HepG2 (cell line): ENCODE results near the gene ZNRF3. TPM values are rescaled to one million over a fixed set of nuclear protein-coding genes. Genes with fewer than 3 reads are reported as not detected.

Experiments used
- ATAC-seq: fragments of 200-7000 bp; cut with Tn5 transposase; 3 replicates; pipeline ENCODE4 v1.9.1; 2020; ENCODE audit warnings: mild to moderate bottlenecking, moderate library complexity
- BruUV-seq: library from RNA; stranded (reverse); fragments of 400-500 nt; replicated peaks from 2 replicates; lab custom pipeline; 2021; lab: Mats Ljungman, UMichigan
- CTCF ChIA-PET: fragments of 300-600 bp; formaldehyde crosslinking; extraction: SDS; loops from one replicate; lab custom pipeline; 2021; ENCODE audit warnings: low total read pairs, inconsistent platforms, low intra/inter-chr PET ratio; lab: Yijun Ruan, JAX
- POLR2A ChIA-PET: fragments of 350-600 bp; sonication (Branson Sonifier 250); formaldehyde crosslinking; loops from one replicate; lab custom pipeline; 2020; ENCODE audit warnings: antibody characterized with exemption, inconsistent platforms; lab: Yijun Ruan, JAX
- DNase-seq: peaks from one replicate; pipeline ENCODE4 v3.0.0-alpha.2; 2015; ENCODE audit warnings: low spot score
- FAIRE-seq: peaks from 3 replicates; lab custom pipeline; 2011; peaks lifted over from hg19 to GRCh38; lab: Jason Lieb, UNC
- H2AFZ ChIP-seq: one replicate; pipeline ENCODE4 v1.6.1; 2011; ENCODE audit warnings: low read length, inconsistent platforms
- H3K27ac ChIP-seq: fragments of 300-600 bp; 3 replicates; pipeline ENCODE4 v1.8.0; 2011; ENCODE audit warnings: mixed run types, mild to moderate bottlenecking, mixed read lengths, low read length, inconsistent platforms; ENCODE audit not compliant: insufficient read depth; ENCODE audit errors: extremely low read length
- H3K27me3 ChIP-seq, 2 experiments: fragments of 200-600 bp in 1 of 2; 2 replicates in 1 of 2; 3 replicates in 1 of 2; pipeline versions ENCODE4 v1.6.0 to v1.8.0; 2011; ENCODE audit warnings: low read length in 2 of 2, mild to moderate bottlenecking in 2 of 2, moderate library complexity in 2 of 2, inconsistent platforms in 1 of 2; ENCODE audit not compliant: insufficient read depth in 2 of 2, control insufficient read depth in 1 of 2
- H3K36me3 ChIP-seq, 2 experiments: fragments of 200-600 bp in 1 of 2; replicated peaks in 1 of 2; 2 replicates in 1 of 2; 3 replicates in 1 of 2; pipeline versions ENCODE4 v1.5.1 to v1.8.0; 2011; ENCODE audit warnings: low read length in 2 of 2, inconsistent platforms in 1 of 2; ENCODE audit not compliant: insufficient read depth in 2 of 2, control insufficient read depth in 1 of 2
- H3K4me1 ChIP-seq: 2 replicates; pipeline ENCODE4 v1.5.1; 2012; ENCODE audit warnings: low read length, inconsistent platforms; ENCODE audit not compliant: insufficient read depth
- H3K4me2 ChIP-seq: 2 replicates; pipeline ENCODE4 v1.6.0; 2011; ENCODE audit warnings: low read depth, low read length, inconsistent platforms
- H3K4me3 ChIP-seq, 3 experiments: fragments of 200-600 bp in 1 of 3; sonication (generic), shearing (Covaris generic) in 1 of 3; replicated peaks in 1 of 3; 2 replicates each; pipeline ENCODE4 v1.5.1; 2011 to 2016; ENCODE audit warnings: low read length in 3 of 3, inconsistent platforms in 2 of 3, low read depth in 2 of 3, mild to moderate bottlenecking in 2 of 3, control low read depth in 1 of 3, mixed read lengths in 1 of 3; ENCODE audit not compliant: insufficient read depth in 1 of 3
- H3K79me2 ChIP-seq: one replicate; pipeline ENCODE4 v1.6.1; 2011; ENCODE audit warnings: low read length, inconsistent platforms; ENCODE audit not compliant: insufficient read depth
- H3K9ac ChIP-seq: 2 replicates; pipeline ENCODE4 v1.6.0; 2011; ENCODE audit warnings: mild to moderate bottlenecking, low read depth, low read length, inconsistent platforms; ENCODE audit not compliant: insufficient read depth
- H3K9me3 ChIP-seq: 2 replicates; pipeline ENCODE4 v1.5.1; 2012; ENCODE audit warnings: mild to moderate bottlenecking, low read length
- H4K20me1 ChIP-seq: 2 replicates; pipeline ENCODE4 v1.6.0; 2011; ENCODE audit warnings: inconsistent platforms, mild to moderate bottlenecking, low read length, moderate library complexity; ENCODE audit not compliant: insufficient read depth
- DBP ChIP-seq: sonication (generic); formaldehyde crosslinking; IDR thresholded peaks from 2 replicates; pipeline ENCODE4 v1.4.0; 2020; ENCODE audit warnings: missing genetic modification reagents; ENCODE audit errors: not compliant biosample characterization
- FOXK1 ChIP-seq: sonication (generic); formaldehyde crosslinking; IDR thresholded peaks from 2 replicates; pipeline ENCODE4 v1.4.0; 2020; ENCODE audit warnings: low read depth, missing genetic modification reagents, borderline replicate concordance
- GMEB2 ChIP-seq: IDR thresholded peaks from 2 replicates; pipeline ENCODE4 v1.6.1; 2016; ENCODE audit warnings: missing biosample characterization, missing genetic modification reagents, low read depth
- GPBP1L1 ChIP-seq: sonication (generic); formaldehyde crosslinking; IDR thresholded peaks from 2 replicates; pipeline ENCODE4 v1.5.0; 2020; ENCODE audit warnings: mild to moderate bottlenecking, missing genetic modification reagents
- HDAC6 ChIP-seq: fragments of 200-600 bp; sonication (generic); IDR thresholded peaks from 2 replicates; pipeline ENCODE4 v1.7.0; 2017; ENCODE audit warnings: mild to moderate bottlenecking, antibody characterized with exemption, low read length, low read depth
- ISL2 ChIP-seq: sonication (generic); formaldehyde crosslinking; IDR thresholded peaks from 2 replicates; pipeline ENCODE4 v1.5.0; 2020; ENCODE audit warnings: missing genetic modification reagents
- POLR2A ChIP-seq, 2 experiments: IDR thresholded peaks; 2 replicates each; pipeline ENCODE4 v1.6.1; 2011; ENCODE audit warnings: low read depth in 2 of 2, low read length in 2 of 2, mild to moderate bottlenecking in 1 of 2, moderate library complexity in 1 of 2; ENCODE audit not compliant: insufficient read depth in 1 of 2
- POLR2AphosphoS2 ChIP-seq: IDR thresholded peaks from 2 replicates; pipeline ENCODE4 v1.6.1; 2011; ENCODE audit warnings: low read depth, low read length, improper control_type of control experiment
- POLR2AphosphoS5 ChIP-seq: IDR thresholded peaks from 2 replicates; pipeline ENCODE4 v1.6.1; 2012; ENCODE audit warnings: low read depth, low read length
- RARG ChIP-seq: sonication (generic); formaldehyde crosslinking; IDR thresholded peaks from 2 replicates; pipeline ENCODE4 v1.4.0; 2020; ENCODE audit warnings: low read depth, mild to moderate bottlenecking, missing genetic modification reagents
- RBM22 ChIP-seq: fragments of 200-400 bp; formaldehyde crosslinking; optimal IDR thresholded peaks from 2 replicates; pipeline ENCODE3; 2017; ENCODE audit warnings: mild to moderate bottlenecking, low read length, moderate library complexity
- SSRP1 ChIP-seq: IDR thresholded peaks from 2 replicates; pipeline ENCODE4 v1.6.1; 2016; ENCODE audit warnings: control low read depth
- ZC3H13 ChIP-seq: sonication (generic); formaldehyde crosslinking; IDR thresholded peaks from 2 replicates; pipeline ENCODE4 v1.8.1; 2023; ENCODE audit warnings: mild to moderate bottlenecking, missing genetic modification reagents, moderate library complexity
- ZNF510 ChIP-seq: sonication (generic); formaldehyde crosslinking; IDR thresholded peaks from 2 replicates; pipeline ENCODE4 v1.4.0; 2020; ENCODE audit warnings: low read depth, mild to moderate bottlenecking, missing genetic modification reagents
- ZNF766 ChIP-seq: sonication (generic); formaldehyde crosslinking; IDR thresholded peaks from 2 replicates; pipeline ENCODE4 v1.5.0; 2020; ENCODE audit warnings: missing genetic modification reagents, borderline replicate concordance
- ZNF768 ChIP-seq: sonication (generic); formaldehyde crosslinking; IDR thresholded peaks from 2 replicates; pipeline ENCODE4 v1.4.0; 2020; ENCODE audit warnings: missing genetic modification reagents
- whole genome bisulfite sequencing: methylation state at CpG from one replicate; pipeline ENCODE4 v1.1.6; 2017; ENCODE audit warnings: low lambda C conversion rate; 5-methylcytosine and 5-hydroxymethylcytosine counted together
- in situ Hi-C: cut with HindIII; loops from 2 replicates; pipeline ENCODE4 v1.10.0; 2017; ENCODE audit warnings: low pct_unique_long_range_greater_than_20kb; ENCODE audit not compliant: extremely low pct_ligation_motif_present
- intact Hi-C: fragments of 100-400 bp; cut with micrococcal nuclease; formaldehyde crosslinking; loops from one replicate; pipeline ENCODE4 v1.10.0; 2022; ENCODE audit not compliant: unreplicated experiment
- polyA plus RNA-seq, 8 experiments: library from polyadenylated mRNA; depleted of rRNA in 3 of 8; stranded (reverse) in 7 of 8; unstranded in 1 of 8; fragments of >200 nt; fragmentation: Illumina TruSeq in 4 of 8; extraction: Trizol in 4 of 8; gene quantifications; 2 replicates each; pipeline versions ENCODE4 v1.2.1 to v1.2.3, GENCODE V29; 2011 to 2016; ENCODE audit warnings: low read depth in 4 of 8, missing spikeins in 1 of 8, mixed read lengths in 1 of 8; ENCODE audit not compliant: insufficient read depth in 1 of 8
- total RNA-seq, 5 experiments: library from RNA; depleted of rRNA; stranded (reverse); fragments of >200 nt; fragmentation: Illumina TruSeq; extraction: Trizol; gene quantifications; 2 replicates each; pipeline ENCODE4 v1.2.3, GENCODE V29; 2016; ENCODE audit warnings: low read depth in 1 of 5

The ZNRF3 gene
- total and polyA plus RNA-seq, 2 of the 13 experiments (the other 11 are each of a cell fraction or from before 2014, with no cell fraction given): 20.3 to 36.7 TPM

- H3K36me3 ChIP-seq: peaks cover 28 to 31% of the 10 kb centered on the region in 2 experiments
These were observed 169.8 kb downstream of the ZNRF3 start for GRCh38 chr22:29053048-29053702.

More at GRCh38 chr22:29053048-29053702, 169.8 kb downstream of the ZNRF3 start:
- BruUV-seq: no TSS peak
- TF ChIP-seq ZNF766 (no peak), ISL2 (CRISPR knock-in tag) (no peak), POLR2A (IDR thresholded peaks at IDR 0.05; ENCODE audit: insufficient read depth in 1 of 2, low read depth in 2 of 2, low read length in 2 of 2) (peak in 1 of 2 experiments; percentile 35; a peak in 1 of 4 replicates), RBM22 (peak; percentile 99), RARG (CRISPR knock-in tag) (no peak), ZC3H13 (CRISPR knock-in tag) (peak; percentile 25), POLR2AphosphoS5 (peak; percentile 51; the same call in 1 of the 2 replicates), SSRP1 (CRISPR knock-in tag) (peak; percentile 56; the same call in 1 of the 2 replicates), GMEB2 (CRISPR knock-in tag) (no peak), ZNF510 (no peak), FOXK1 (CRISPR knock-in tag) (no peak), GPBP1L1 (CRISPR knock-in tag) (no peak), DBP (CRISPR knock-in tag) (no peak), ZNF768 (no peak), POLR2AphosphoS2 (no peak), HDAC6 (no peak)
- TF ChIP-seq, all 625 proteins: peak for 5
- Histone ChIP-seq H3K27me3 (no peaks in the 10 kb centered on the region), H3K4me2 (no peak overlapping the region), H3K9me3 (no peaks in the 10 kb centered on the region), H3K4me1 (peaks cover 24% of the 10 kb centered on the region), H3K9ac (no peak overlapping the region), H3K79me2 (no peaks in the 10 kb centered on the region), H4K20me1 (peaks cover 9% of the 10 kb centered on the region), H2AFZ (no peak overlapping the region), H3K4me3 (no peak overlapping the region), H3K27ac (no peak overlapping the region)
- intact Hi-C loops: loop anchor here (1.0 kb wide), 1 partner anchor 9 kb away; no protein-coding TSS in a partner anchor
- no peak for DNase-seq
- CTCF ChIA-PET: no interaction called here
- POLR2A ChIA-PET: no interaction called here
- WGBS: 97% methylated on average over 8 of the region's 8 CpGs
- no peak for FAIRE-seq
- in situ Hi-C loops: no loop called here
- ATAC-seq: no peak
